Activated CD8-positive, alpha-beta T cell treated with anti-CD3 and anti-CD28 coated beads, Interleukin-2, amount 10 ng/mL, durations not matched to agents 7 days and 5 days (primary cell): ENCODE measurements around the gene MYO16. TPM values are rescaled to one million over a fixed set of nuclear protein-coding genes. Genes with fewer than 3 reads are reported as not detected.

Source experiments
- ATAC-seq: fragments of 150-1000 bp; cut with Tn5 transposase; one replicate; pipeline ENCODE4 v1.10.0; 2021; ENCODE audit warnings: moderate library complexity
- CTCF ChIA-PET: fragments of 350-600 bp; sonication (Branson Sonifier 250); formaldehyde crosslinking; loops from one replicate; lab custom pipeline; 2021; ENCODE audit warnings: antibody characterized with exemption; lab: Charles Lee
- POLR2A ChIA-PET: fragments of 350-600 bp; sonication (Branson Sonifier 250); formaldehyde crosslinking; loops from one replicate; lab custom pipeline; 2021; ENCODE audit warnings: antibody characterized with exemption; lab: Charles Lee
- DNase-seq: peaks from one replicate; pipeline ENCODE4 v3.0.0-alpha.2; 2020
- H3K27ac Mint-ChIP-seq: one replicate; pipeline ENCODE4 v1.8.0; 2021; ENCODE audit warnings: mild to moderate bottlenecking, mixed read lengths
- H3K27me3 Mint-ChIP-seq: one replicate; pipeline ENCODE4 v1.8.0; 2021; ENCODE audit warnings: low read depth, mixed read lengths
- H3K36me3 Mint-ChIP-seq: one replicate; pipeline ENCODE4 v1.8.0; 2021; ENCODE audit warnings: low read depth, mixed read lengths
- H3K4me1 Mint-ChIP-seq: one replicate; pipeline ENCODE4 v1.8.0; 2021; ENCODE audit warnings: low read depth, mixed read lengths
- H3K4me3 Mint-ChIP-seq: one replicate; pipeline ENCODE4 v1.8.0; 2021; ENCODE audit warnings: mild to moderate bottlenecking, mixed read lengths
- H3K9me3 Mint-ChIP-seq: one replicate; pipeline ENCODE4 v1.8.0; 2022; ENCODE audit warnings: mixed read lengths; ENCODE audit not compliant: insufficient read depth
- total RNA-seq, 2 experiments: library from RNA; stranded (reverse); gene quantifications; one replicate each; pipeline ENCODE4 v1.2.3, GENCODE V29; 2021

Gene MYO16
- total RNA-seq, 2 experiments from 2014 or later, result not detected

DNA sequence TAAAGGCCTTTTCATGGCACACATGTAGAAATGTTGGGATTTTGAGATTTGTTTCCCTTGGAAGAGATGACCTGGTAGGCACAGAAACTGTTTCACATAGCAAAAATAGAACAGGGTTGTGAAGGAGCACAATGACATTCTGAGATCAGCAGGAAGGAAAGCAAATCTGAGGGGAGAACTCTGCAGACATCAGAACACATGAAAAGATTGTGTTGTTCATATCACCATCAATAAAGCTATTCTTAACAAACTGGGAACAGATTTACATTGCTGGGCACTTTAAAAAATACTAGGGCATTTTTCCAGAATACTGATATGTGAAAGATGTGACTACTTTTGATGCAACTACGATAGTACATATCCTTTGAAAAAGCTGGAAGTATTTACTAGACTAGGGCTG, 481.7 kb downstream of the MYO16 start:
- ChIA-PET POLR2A (no interaction called here), CTCF (no interaction called here)
- Mint-ChIP-seq H3K36me3 (no peaks in the 10 kb centered on the region), H3K27ac (no peak overlapping the region), H3K4me3 (no peak overlapping the region), H3K9me3 (no peaks in the 10 kb centered on the region), H3K4me1 (peaks cover 4% of the 10 kb centered on the region), H3K27me3 (no peaks in the 10 kb centered on the region)
- DNase-seq, result no peak
- no peak for ATAC-seq

DNA sequence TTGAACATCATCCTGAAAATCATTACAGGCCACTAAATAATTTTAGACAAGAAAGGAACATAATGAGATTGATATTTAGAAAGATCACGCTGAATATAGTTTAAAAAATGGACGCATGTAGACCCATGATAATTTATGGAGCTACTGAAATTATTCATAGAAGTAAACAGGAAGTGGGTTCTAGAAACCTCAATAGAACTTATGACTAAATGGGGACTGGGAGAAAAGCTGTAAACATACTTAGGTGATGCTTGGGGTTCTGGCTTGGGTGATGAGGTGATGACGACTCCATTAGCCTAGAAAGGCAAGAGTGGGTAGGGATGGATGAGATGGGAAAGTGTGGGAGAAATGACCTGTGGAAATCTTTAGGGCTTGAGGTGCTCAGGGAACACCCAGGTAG, 484.0 kb downstream of the MYO16 start:
- Mint-ChIP-seq H3K4me1 (peaks cover 4% of the 10 kb centered on the region), H3K27ac (no peak overlapping the region), H3K9me3 (no peaks in the 10 kb centered on the region), H3K27me3 (no peaks in the 10 kb centered on the region), H3K36me3 (no peaks in the 10 kb centered on the region), H3K4me3 (no peak overlapping the region)
- CTCF ChIA-PET, result no interaction called here
- POLR2A ChIA-PET, result no interaction called here
- DNase-seq, result no peak
- ATAC-seq, result no peak

DNA sequence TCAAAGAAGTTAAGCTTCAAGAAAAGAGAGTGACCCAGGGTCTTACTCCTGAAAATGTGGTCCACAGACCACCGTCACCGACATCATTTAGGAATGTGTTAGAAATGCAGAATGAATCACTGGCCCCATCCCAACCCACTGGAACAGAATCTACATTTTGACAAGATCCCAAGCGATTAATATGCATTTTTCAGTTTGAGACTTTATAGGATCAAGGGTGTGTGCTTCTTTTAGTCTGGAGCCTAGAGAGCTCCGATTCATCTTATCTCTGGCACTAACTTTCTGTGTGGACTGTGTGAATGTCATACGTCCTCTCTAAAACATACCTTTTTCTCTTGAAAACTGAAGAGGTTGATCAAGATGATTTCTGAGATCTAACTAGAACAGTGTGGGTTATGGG, 484.8 kb downstream of the MYO16 start:
- H3K4me1 Mint-ChIP-seq, result peaks cover 4% of the 10 kb centered on the region
- CTCF ChIA-PET, result no interaction called here
- H3K9me3 Mint-ChIP-seq, result no peaks in the 10 kb centered on the region
- no peaks in the 10 kb centered on the region for H3K27me3 Mint-ChIP-seq
- H3K4me3 Mint-ChIP-seq, result no peak overlapping the region
- DNase-seq, result no peak
- H3K27ac Mint-ChIP-seq, result no peak overlapping the region
- POLR2A ChIA-PET, result interaction anchor here (0.7 kb wide), 1 partner anchor 515 kb away, joined by 3 read pairs; no protein-coding TSS in a partner anchor
- no peaks in the 10 kb centered on the region for H3K36me3 Mint-ChIP-seq
- ATAC-seq, result no peak

DNA sequence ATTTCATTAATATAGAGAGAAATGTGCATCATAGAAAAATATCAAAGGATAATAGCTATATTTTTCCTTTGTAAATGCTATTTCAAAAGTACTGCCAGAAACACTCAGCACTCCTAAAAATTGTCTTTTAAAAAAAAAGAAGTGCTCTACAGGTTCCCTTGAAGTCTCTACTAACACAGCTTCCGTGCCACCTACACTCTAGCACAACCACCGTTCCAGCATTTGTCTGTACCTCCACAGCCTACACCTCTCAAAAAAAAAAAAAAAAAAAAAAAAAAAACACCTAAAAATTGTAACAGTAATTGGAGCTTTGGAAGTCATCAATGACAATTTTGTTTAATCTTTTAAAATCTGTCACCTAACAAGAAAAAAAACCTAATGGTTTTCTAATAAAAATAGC, 485.6 kb downstream of the MYO16 start:
- ATAC-seq (no peak), DNase-seq (no peak)
- H3K36me3 Mint-ChIP-seq, result no peaks in the 10 kb centered on the region
- no peak overlapping the region for H3K27ac Mint-ChIP-seq
- no peaks in the 10 kb centered on the region for H3K9me3 Mint-ChIP-seq
- ChIA-PET POLR2A (interaction anchor here (0.7 kb wide), 1 partner anchor 515 kb away, joined by 3 read pairs; no protein-coding TSS in a partner anchor), CTCF (no interaction called here)
- H3K4me1 Mint-ChIP-seq, result peaks cover 4% of the 10 kb centered on the region
- no peaks in the 10 kb centered on the region for H3K27me3 Mint-ChIP-seq
- no peak overlapping the region for H3K4me3 Mint-ChIP-seq

DNA sequence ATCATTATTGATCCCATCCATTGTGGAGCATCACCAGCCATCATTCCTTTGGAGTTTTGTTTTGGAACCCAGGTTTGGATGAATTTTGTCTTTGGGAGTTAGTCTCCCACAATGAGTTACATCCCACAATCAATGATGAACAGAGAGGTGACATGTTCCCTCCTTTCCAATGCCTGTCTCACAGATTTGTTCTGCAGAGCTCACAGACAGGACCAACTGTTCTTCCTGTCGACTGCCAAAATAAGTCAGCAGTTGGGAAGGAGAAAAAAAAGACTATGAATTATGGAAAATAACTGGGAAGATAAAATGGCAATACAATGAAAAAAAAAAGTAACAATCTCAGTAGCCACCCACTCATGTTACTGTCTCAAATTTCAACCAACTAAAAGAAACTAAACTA, 489.1 kb downstream of the MYO16 start:
- Mint-ChIP-seq H3K27me3 (no peaks in the 10 kb centered on the region), H3K4me1 (peaks cover 2% of the 10 kb centered on the region), H3K4me3 (no peak overlapping the region), H3K27ac (no peak overlapping the region), H3K36me3 (no peaks in the 10 kb centered on the region), H3K9me3 (no peaks in the 10 kb centered on the region)
- ChIA-PET CTCF (no interaction called here), POLR2A (no interaction called here)
- no peak for ATAC-seq
- no peak for DNase-seq

DNA sequence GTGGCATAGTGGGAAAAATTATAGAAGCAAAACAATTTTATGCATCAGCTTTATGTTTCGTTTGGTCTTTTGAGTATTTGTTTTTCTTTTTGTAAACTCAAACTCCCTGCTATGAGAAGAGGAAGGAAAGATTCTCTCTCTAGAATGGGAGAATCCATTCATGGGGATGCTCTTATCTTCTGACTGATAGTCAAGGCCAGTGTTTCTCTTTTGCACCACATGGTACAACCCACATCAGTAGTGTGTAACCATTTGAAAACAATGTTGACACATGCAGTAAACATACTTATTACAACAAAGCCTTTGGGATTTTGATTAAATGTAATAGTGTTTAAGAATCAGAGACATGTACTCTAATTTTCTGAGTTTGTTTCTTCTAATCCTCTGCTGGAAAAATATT, 490.5 kb downstream of the MYO16 start:
- CTCF ChIA-PET, result no interaction called here
- H3K9me3 Mint-ChIP-seq, result no peaks in the 10 kb centered on the region
- POLR2A ChIA-PET, result interaction anchor here (0.6 kb wide), 1 partner anchor 15 kb away, joined by 3 read pairs; no protein-coding TSS in a partner anchor
- H3K4me1 Mint-ChIP-seq, result no peaks in the 10 kb centered on the region
- ATAC-seq, result no peak
- H3K36me3 Mint-ChIP-seq, result no peaks in the 10 kb centered on the region
- H3K27ac Mint-ChIP-seq, result no peak overlapping the region
- H3K4me3 Mint-ChIP-seq, result no peak overlapping the region
- no peak for DNase-seq
- H3K27me3 Mint-ChIP-seq, result no peaks in the 10 kb centered on the region

DNA sequence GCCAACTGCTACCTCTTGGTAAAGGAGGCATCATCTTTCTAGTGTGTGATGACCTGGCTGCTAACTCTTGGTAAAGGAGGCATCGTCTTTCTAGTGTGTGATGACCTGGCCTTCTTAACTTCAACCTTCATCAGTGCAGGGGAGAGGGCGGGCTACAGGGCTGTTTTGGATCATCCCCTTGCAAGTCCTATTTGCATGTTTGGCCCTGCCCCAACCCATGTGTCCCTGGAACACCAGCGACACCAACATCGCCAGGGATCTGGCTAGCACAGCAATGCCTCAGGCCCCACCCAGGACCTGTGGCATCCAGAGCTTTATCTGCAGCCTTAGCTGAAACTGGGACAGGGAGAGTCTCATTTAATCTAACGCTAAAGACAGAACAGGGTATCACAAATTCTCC, 492.4 kb downstream of the MYO16 start:
- Mint-ChIP-seq H3K27ac (no peak overlapping the region), H3K36me3 (no peaks in the 10 kb centered on the region), H3K9me3 (no peaks in the 10 kb centered on the region), H3K4me1 (no peaks in the 10 kb centered on the region), H3K4me3 (no peak overlapping the region), H3K27me3 (no peaks in the 10 kb centered on the region)
- ChIA-PET POLR2A (no interaction called here), CTCF (no interaction called here)
- ATAC-seq, result no peak
- no peak for DNase-seq

DNA sequence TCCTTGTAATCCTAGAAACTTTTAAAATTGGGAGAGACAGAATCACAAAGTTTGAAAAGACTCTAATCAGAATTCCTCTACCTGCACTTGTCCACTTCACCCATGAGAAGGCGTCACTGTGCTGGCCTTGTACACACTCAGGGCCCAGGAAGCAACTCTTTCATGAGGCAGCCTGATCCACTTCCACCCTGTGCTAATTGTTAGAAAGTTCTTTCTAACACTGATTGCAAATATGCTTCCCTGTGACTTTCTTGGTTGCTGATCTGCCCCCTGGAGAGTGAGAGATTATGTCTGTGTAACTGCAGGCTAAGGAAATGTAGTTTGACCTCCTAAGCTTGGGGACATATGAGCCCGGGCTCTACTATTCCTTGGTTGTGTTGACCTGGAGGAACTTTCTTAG, 494.6 kb downstream of the MYO16 start:
- ATAC-seq, result no peak
- Mint-ChIP-seq H3K4me3 (no peak overlapping the region), H3K4me1 (no peaks in the 10 kb centered on the region), H3K9me3 (no peaks in the 10 kb centered on the region), H3K27ac (no peak overlapping the region), H3K27me3 (no peaks in the 10 kb centered on the region), H3K36me3 (no peaks in the 10 kb centered on the region)
- CTCF ChIA-PET, result no interaction called here
- DNase-seq, result no peak
- POLR2A ChIA-PET, result no interaction called here

DNA sequence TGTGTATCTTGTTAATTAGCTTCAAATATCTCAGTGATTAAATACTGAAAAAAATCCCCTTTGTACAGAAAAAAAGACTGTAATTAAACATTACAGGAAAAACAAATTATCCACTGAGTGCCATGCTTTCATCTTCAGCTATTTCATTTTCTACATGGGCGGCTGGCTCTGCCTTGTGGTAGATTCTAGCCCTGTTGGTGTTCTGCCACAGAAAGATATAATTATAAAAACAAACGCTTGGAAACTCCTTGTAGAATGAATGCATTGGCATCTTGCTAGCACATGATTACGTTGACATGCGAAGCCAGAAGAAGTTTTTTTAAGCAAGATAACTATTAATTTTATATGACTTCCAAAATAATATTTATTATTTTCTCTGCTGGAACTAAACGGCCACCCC, 496.8 kb downstream of the MYO16 start:
- H3K4me1 Mint-ChIP-seq, result no peaks in the 10 kb centered on the region
- no peaks in the 10 kb centered on the region for H3K9me3 Mint-ChIP-seq
- ATAC-seq (no peak), DNase-seq (no peak)
- no peaks in the 10 kb centered on the region for H3K36me3 Mint-ChIP-seq
- ChIA-PET CTCF (no interaction called here), POLR2A (no interaction called here)
- H3K27ac Mint-ChIP-seq, result no peak overlapping the region
- no peaks in the 10 kb centered on the region for H3K27me3 Mint-ChIP-seq
- H3K4me3 Mint-ChIP-seq, result no peak overlapping the region

DNA sequence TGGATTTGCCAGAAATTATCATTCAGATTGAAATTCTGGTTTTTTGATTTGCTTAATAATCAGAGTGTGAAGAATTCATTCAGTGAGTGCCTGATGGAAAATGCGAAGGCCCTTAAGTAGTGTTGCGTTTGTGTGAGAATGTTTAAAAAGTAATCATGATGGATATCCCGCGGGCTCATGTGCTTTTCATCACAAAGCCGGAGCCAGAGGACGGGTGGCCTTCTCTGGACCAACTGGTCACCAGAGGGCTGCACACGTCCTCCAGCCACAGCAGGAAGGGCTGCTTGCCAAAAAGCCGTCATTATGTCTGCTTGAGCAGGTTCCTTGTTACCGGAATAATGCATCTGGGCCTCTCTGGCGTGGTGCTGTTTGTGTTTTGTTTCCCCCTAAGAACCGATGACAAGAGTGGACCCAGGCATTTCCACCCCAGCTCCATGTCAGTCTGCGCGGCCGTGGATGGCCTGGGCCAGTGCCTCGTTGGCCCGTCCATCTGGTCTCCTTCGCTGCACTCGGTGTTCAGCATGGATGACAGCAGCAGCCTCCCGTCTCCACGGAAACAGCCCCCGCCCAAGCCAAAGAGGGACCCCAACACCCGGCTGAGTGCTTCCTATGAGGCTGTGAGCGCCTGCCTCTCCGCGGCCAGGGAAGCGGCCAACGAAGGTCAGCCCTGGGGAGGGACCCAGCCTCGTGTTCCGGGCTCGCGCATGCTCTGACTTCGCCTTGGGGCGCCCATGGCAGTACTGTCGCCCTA, 497.7 kb downstream of the MYO16 start:
- ChIA-PET CTCF (no interaction called here), POLR2A (no interaction called here)
- H3K27ac Mint-ChIP-seq, result no peak overlapping the region
- ATAC-seq (no peak), DNase-seq (no peak)
- peaks cover under 1% of the 10 kb centered on the region for H3K27me3 Mint-ChIP-seq
- H3K36me3 Mint-ChIP-seq, result no peaks in the 10 kb centered on the region
- no peaks in the 10 kb centered on the region for H3K9me3 Mint-ChIP-seq
- H3K4me3 Mint-ChIP-seq, result no peak overlapping the region
- no peaks in the 10 kb centered on the region for H3K4me1 Mint-ChIP-seq

DNA sequence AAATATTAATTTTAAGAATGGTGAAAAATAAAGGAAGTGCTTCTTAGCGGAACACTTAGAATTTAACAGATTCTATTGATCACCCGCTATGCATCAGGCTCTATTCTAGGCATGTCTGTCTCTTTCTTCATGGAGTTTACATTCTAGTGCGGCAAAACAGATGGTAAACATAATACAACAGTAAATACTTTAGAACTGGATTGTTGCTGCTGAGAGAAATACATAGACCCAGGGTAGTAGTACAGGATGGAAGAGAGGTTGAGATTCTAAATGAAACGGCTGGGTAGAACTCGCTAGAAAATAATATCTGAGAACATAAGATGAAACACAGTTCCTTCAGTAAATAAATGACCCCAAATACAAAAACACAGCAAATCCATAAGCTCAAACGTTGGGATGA, 498.7 kb downstream of the MYO16 start:
- Mint-ChIP-seq H3K27me3 (peaks cover 3% of the 10 kb centered on the region), H3K4me3 (no peak overlapping the region), H3K9me3 (no peaks in the 10 kb centered on the region), H3K4me1 (no peaks in the 10 kb centered on the region), H3K36me3 (no peaks in the 10 kb centered on the region), H3K27ac (no peak overlapping the region)
- CTCF ChIA-PET, result no interaction called here
- DNase-seq (no peak), ATAC-seq (no peak)
- POLR2A ChIA-PET, result no interaction called here

GRCh38 chr13:109130093-109130835, 500.9 kb downstream of the MYO16 start:
- CTCF ChIA-PET, result no interaction called here
- no peak for DNase-seq
- Mint-ChIP-seq H3K27me3 (peaks cover 3% of the 10 kb centered on the region), H3K36me3 (no peaks in the 10 kb centered on the region), H3K27ac (no peak overlapping the region), H3K4me3 (no peak overlapping the region), H3K4me1 (no peaks in the 10 kb centered on the region), H3K9me3 (no peaks in the 10 kb centered on the region)
- ATAC-seq, result no peak
- POLR2A ChIA-PET, result no interaction called here
